Kidney (tissue), 14 donors: ENCODE measurements around the gene SPATA24. TPM values are rescaled to one million over a fixed set of nuclear protein-coding genes. Genes with fewer than 3 reads are reported as not detected.

Source experiments
- DNase-seq, 5 donors: peaks; one replicate each; pipeline ENCODE4 v3.0.0-alpha.2; 2013 to 2020
- FAIRE-seq: peaks from 2 replicates; lab custom pipeline; 2012; peaks lifted over from hg19 to GRCh38; lab: Jason Lieb, UNC
- H3K27ac ChIP-seq, 2 donors: one replicate each; pipeline ENCODE4 v1.7.0; 2013; ENCODE audit warnings: low read depth in 2 of 2, low read length in 2 of 2, inconsistent platforms in 1 of 2
- H3K27me3 ChIP-seq: one replicate; pipeline ENCODE4 v1.7.1; 2013; ENCODE audit warnings: low read length, inconsistent platforms; ENCODE audit not compliant: control insufficient read depth, insufficient read depth
- H3K36me3 ChIP-seq, 3 donors: one replicate each; pipeline versions ENCODE4 v1.7.0 to v1.7.1; 2013; ENCODE audit warnings: low read length in 3 of 3, control low read depth in 1 of 3, inconsistent platforms in 1 of 3; ENCODE audit not compliant: insufficient read depth in 3 of 3, control insufficient read depth in 2 of 3
- H3K4me1 ChIP-seq, 3 donors: one replicate each; pipeline versions ENCODE4 v1.7.0 to v1.7.1; 2013; ENCODE audit warnings: low read length in 3 of 3, inconsistent platforms in 1 of 3, low read depth in 1 of 3; ENCODE audit not compliant: control insufficient read depth in 2 of 3, insufficient read depth in 2 of 3
- H3K4me3 ChIP-seq, 3 donors: one replicate each; pipeline versions ENCODE4 v1.7.0 to v1.8.1; 2013; ENCODE audit warnings: low read length in 3 of 3, control low read depth in 1 of 3, inconsistent platforms in 1 of 3
- H3K9ac ChIP-seq, 3 donors: one replicate each; pipeline versions ENCODE4 v1.7.0 to v1.7.1; 2013; ENCODE audit warnings: low read length in 3 of 3, control low read depth in 1 of 3, inconsistent platforms in 1 of 3
- H3K9me3 ChIP-seq, 3 donors: one replicate each; pipeline versions ENCODE4 v1.7.0 to v1.7.1; 2013; ENCODE audit warnings: low read length in 3 of 3, control low read depth in 1 of 3, inconsistent platforms in 1 of 3; ENCODE audit not compliant: control insufficient read depth in 2 of 3, insufficient read depth in 1 of 3
- intact Hi-C: fragments of 100-400 bp; cut with DNase I; formaldehyde crosslinking; loops from one replicate; pipeline ENCODE4 v1.11.1; 2022
- polyA plus RNA-seq: library from polyadenylated mRNA; stranded (reverse); fragments of 350-450 nt; fragmentation: Illumina TruSeq; extraction: RNeasy Lipid Tissue Mini Kit (QIAGEN cat#74804); gene quantifications from one replicate; pipeline ENCODE4 v1.2.3, GENCODE V29; 2014; ENCODE audit warnings: low read depth, low replicate concordance; ENCODE audit not compliant: insufficient read depth
- total RNA-seq: library from RNA; stranded (reverse); fragmentation: NEBNext Ultra II Directional; extraction: Animal tissue kit (Norgen Biotek cat#: 25700); gene quantifications from one replicate; pipeline ENCODE4 v1.2.1, GENCODE V29; 2021
- TF ChIP-seq, protein P1 (sequence below): IDR thresholded peaks from 3 replicates; pipeline ENCODE4 v1.5.1; 2012; ENCODE audit warnings: mild to moderate bottlenecking, moderate library complexity, borderline replicate concordance; ENCODE audit not compliant: insufficient read depth; ENCODE audit errors: extremely low read depth
- donor health status: control.
- donor health status: control.
- donor health status: control.
- donor health status: control.
- donor health status: control.
- donor health status: DM: yes; HTN: yes; CAD: no.
- donor health status: Normal renal cell carcinoma (clear cell type).

SPATA24 gene
- total and polyA plus RNA-seq, 2 donors from 2014 or later: 6.8 to 21.6 TPM

DNA sequence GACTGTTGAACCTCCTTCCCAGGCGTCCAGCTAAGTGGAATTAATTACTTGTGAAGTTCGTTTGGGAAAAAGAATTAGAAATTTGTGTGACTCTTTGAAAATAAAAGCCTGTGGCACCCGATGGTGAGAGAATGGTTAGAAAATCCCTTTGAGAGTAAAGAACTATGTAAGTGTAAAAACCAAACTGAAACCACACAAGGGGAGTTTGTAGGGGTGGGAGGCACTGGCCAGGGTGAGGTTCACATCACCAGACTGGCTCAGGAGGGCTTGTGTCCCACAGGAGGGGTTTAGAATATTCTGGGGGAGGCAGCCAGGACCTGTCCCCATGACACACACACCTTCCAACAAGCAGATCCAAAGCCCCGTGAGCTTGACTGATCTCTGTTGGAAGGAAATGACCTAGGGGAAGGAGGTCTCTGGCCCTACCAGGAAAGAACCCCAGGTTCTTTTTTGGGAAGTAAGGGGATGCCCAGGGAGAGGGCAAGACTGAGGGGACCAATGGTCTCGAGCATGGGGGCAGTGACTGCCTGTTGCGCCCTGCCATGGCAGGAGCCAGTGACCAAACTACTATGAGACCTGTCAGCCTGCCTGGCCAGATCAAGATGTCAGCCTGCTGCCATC lies 4.3 kb downstream of the SPATA24 start:
- Histone ChIP-seq H3K27ac (no peak overlapping the region), H3K4me3 (no peak overlapping the region), H3K27me3 (peaks cover 4% of the 10 kb centered on the region), H3K9ac (no peak overlapping the region), H3K4me1 (peaks cover 3 to 15% (median 14%) of the 10 kb centered on the region in 3 donors), H3K36me3 (no peaks in the 10 kb centered on the region), H3K9me3 (no peaks in the 10 kb centered on the region)
- DNase-seq (peak in 1 of 5 donors; percentile 49), FAIRE-seq (no peak)
- TF ChIP-seq, protein P1, sequence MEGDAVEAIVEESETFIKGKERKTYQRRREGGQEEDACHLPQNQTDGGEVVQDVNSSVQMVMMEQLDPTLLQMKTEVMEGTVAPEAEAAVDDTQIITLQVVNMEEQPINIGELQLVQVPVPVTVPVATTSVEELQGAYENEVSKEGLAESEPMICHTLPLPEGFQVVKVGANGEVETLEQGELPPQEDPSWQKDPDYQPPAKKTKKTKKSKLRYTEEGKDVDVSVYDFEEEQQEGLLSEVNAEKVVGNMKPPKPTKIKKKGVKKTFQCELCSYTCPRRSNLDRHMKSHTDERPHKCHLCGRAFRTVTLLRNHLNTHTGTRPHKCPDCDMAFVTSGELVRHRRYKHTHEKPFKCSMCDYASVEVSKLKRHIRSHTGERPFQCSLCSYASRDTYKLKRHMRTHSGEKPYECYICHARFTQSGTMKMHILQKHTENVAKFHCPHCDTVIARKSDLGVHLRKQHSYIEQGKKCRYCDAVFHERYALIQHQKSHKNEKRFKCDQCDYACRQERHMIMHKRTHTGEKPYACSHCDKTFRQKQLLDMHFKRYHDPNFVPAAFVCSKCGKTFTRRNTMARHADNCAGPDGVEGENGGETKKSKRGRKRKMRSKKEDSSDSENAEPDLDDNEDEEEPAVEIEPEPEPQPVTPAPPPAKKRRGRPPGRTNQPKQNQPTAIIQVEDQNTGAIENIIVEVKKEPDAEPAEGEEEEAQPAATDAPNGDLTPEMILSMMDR: no peak
- intact Hi-C loops: no loop called here

DNA sequence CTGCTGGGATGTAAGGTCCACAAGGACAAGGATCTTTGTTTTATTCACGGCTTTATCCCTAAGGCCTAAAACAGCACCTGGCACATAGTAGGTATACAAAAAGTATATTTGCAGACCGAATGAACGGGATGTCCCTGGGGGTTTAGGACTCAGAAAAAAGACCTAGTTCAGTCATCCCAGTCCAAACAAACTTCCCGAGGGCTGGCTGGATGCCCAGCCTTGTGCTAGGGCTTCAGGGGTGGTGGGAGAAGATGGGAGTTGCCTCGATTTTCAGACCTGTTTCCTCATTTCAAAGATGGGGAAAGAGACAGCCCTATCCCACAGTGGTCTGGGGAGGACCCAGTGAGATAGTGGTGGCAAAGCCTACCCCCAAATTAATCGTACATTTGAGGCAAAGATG lies 6.0 kb downstream of the SPATA24 start:
- Histone ChIP-seq H3K36me3 (no peaks in the 10 kb centered on the region), H3K27me3 (peaks cover 8% of the 10 kb centered on the region), H3K4me3 (no peak overlapping the region), H3K4me1 (peaks cover 0 to 14% (median 5%) of the 10 kb centered on the region in 3 donors), H3K9me3 (no peaks in the 10 kb centered on the region), H3K27ac (no peak overlapping the region), H3K9ac (no peak overlapping the region)
- no peak for FAIRE-seq
- intact Hi-C loops: no loop called here
- TF ChIP-seq, protein P1: no peak
- peak in 1 of 5 donors; percentile 45 for DNase-seq

DNA sequence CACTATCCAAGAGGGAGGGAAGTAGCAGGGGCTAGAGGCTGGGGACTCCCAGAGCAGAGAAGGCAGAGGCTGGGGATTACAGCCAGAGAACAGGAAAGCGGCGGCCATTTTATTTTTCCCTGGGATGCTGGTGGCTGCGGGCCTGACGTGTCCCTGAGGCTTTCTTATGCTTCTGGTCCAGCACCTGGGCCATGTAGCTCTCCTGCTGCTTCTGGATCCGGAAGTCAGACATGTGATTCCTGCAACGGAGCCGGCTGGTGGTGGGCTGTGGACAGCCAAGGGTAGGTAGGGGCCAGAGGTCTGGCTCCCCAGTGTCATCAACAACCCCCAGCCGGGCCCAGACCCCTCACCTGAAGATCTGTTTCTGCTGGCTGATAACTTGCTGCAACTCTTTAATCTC lies 7.2 kb downstream of the SPATA24 start:
- TF ChIP-seq, protein P1: no peak
- intact Hi-C loops: no loop called here
- Histone ChIP-seq H3K9ac (no peak overlapping the region), H3K27me3 (peaks cover 8% of the 10 kb centered on the region), H3K27ac (no peak overlapping the region), H3K36me3 (no peaks in the 10 kb centered on the region), H3K4me1 (peaks cover 0 to 14% (median 3%) of the 10 kb centered on the region in 3 donors), H3K9me3 (no peaks in the 10 kb centered on the region), H3K4me3 (no peak overlapping the region)
- DNase-seq: peak in 1 of 5 donors; percentile 54
- no peak for FAIRE-seq
